SK-N-SH treated with all-trans-retinoic acid at 6 μM for 48 hours (cell line): ENCODE data around the gene PRDM10.

ENCODE experiments used
- ATAC-seq: fragments of 200-7000 bp; cut with Tn5 transposase; 3 replicates; pipeline ENCODE4 v1.9.1; 2020; ENCODE audit warnings: mild to moderate bottlenecking, moderate library complexity
- ARNTL ChIP-seq: fragments of 450-650 bp; formaldehyde crosslinking; IDR thresholded peaks from 2 replicates; pipeline ENCODE4 v1.5.0; 2020; ENCODE audit warnings: low read depth, mild to moderate bottlenecking, moderate library complexity, borderline replicate concordance
- BACH2 ChIP-seq: fragments of 250-450 bp; sonication (Bioruptor Pico); IDR thresholded peaks from 2 replicates; pipeline ENCODE4 v1.9.0; 2021; ENCODE audit warnings: mild to moderate bottlenecking, borderline replicate concordance
- CREB5 ChIP-seq: fragments of 250-450 bp; sonication (Bioruptor Pico); IDR thresholded peaks from 2 replicates; pipeline ENCODE4 v1.5.1; 2020; ENCODE audit warnings: low read depth, mild to moderate bottlenecking, moderate library complexity
- CSDC2 ChIP-seq: fragments of 250-450 bp; sonication (Bioruptor Pico); IDR thresholded peaks from 2 replicates; pipeline ENCODE4 v1.5.0; 2020; ENCODE audit warnings: mild to moderate bottlenecking, moderate library complexity
- GLIS3 ChIP-seq: fragments of 250-450 bp; sonication (Bioruptor Pico); IDR thresholded peaks from 2 replicates; pipeline ENCODE4 v1.5.0; 2020; ENCODE audit warnings: mild to moderate bottlenecking, moderate library complexity
- ISL1 ChIP-seq: fragments of 250-450 bp; sonication (Bioruptor Pico); IDR thresholded peaks from 2 replicates; pipeline ENCODE4 v2.1.2; 2022; ENCODE audit warnings: mild to moderate bottlenecking, moderate library complexity
- OSR1 ChIP-seq: fragments of 250-450 bp; sonication (Bioruptor Pico); IDR thresholded peaks from 2 replicates; pipeline ENCODE4 v1.8.0; 2022; ENCODE audit warnings: moderate library complexity, mild to moderate bottlenecking, inconsistent platforms
- POU6F1 ChIP-seq: fragments of 250-450 bp; sonication (Bioruptor Pico); IDR thresholded peaks from 2 replicates; pipeline ENCODE4 v1.8.0; 2021; ENCODE audit warnings: low read depth, mild to moderate bottlenecking, moderate library complexity, borderline replicate concordance
- PPARA ChIP-seq: fragments of 250-450 bp; sonication (Bioruptor Pico); IDR thresholded peaks from 2 replicates; pipeline ENCODE4 v1.5.0; 2020; ENCODE audit warnings: mild to moderate bottlenecking, borderline replicate concordance
- RARB ChIP-seq: fragments of 250-450 bp; sonication (Bioruptor Pico); IDR thresholded peaks from 2 replicates; pipeline ENCODE4 v1.8.0; 2021; ENCODE audit warnings: mild to moderate bottlenecking, moderate library complexity
- SNAI2 ChIP-seq: fragments of 250-450 bp; sonication (Bioruptor Pico); IDR thresholded peaks from 2 replicates; pipeline ENCODE4 v1.5.0; 2020; ENCODE audit warnings: mild to moderate bottlenecking, moderate library complexity
- TCF4 ChIP-seq: fragments of 250-450 bp; sonication (Bioruptor Pico); IDR thresholded peaks from 2 replicates; pipeline ENCODE4 v1.8.0; 2021; ENCODE audit warnings: mild to moderate bottlenecking, moderate library complexity, borderline replicate concordance
- TOX ChIP-seq: fragments of 250-450 bp; sonication (Bioruptor Pico); IDR thresholded peaks from 2 replicates; pipeline ENCODE4 v1.8.0; 2021; ENCODE audit warnings: mild to moderate bottlenecking, moderate library complexity, borderline replicate concordance
- ZC3H10 ChIP-seq: fragments of 250-450 bp; sonication (Bioruptor Pico); IDR thresholded peaks from 2 replicates; pipeline ENCODE4 v1.5.1; 2021; ENCODE audit warnings: mild to moderate bottlenecking, moderate library complexity
- ZFP3 ChIP-seq: fragments of 250-450 bp; sonication (Bioruptor Pico); IDR thresholded peaks from 2 replicates; pipeline ENCODE4 v1.5.0; 2020; ENCODE audit warnings: mild to moderate bottlenecking, moderate library complexity
- ZNF565 ChIP-seq: fragments of 450-650 bp; formaldehyde crosslinking; conservative IDR thresholded peaks from 2 replicates; pipeline ENCODE4 v1.5.0; 2020; ENCODE audit warnings: low read depth, mild to moderate bottlenecking, moderate library complexity
- ZNF70 ChIP-seq: fragments of 450-650 bp; formaldehyde crosslinking; IDR thresholded peaks from 2 replicates; pipeline ENCODE4 v1.5.0; 2020; ENCODE audit warnings: mild to moderate bottlenecking, moderate library complexity
- ZNF8 ChIP-seq: fragments of 450-650 bp; formaldehyde crosslinking; IDR thresholded peaks from 2 replicates; pipeline ENCODE4 v1.5.0; 2020; ENCODE audit warnings: mild to moderate bottlenecking, moderate library complexity
- TF ChIP-seq, protein P1 (sequence below): fragments of 250-450 bp; sonication (Bioruptor Pico); IDR thresholded peaks from 2 replicates; pipeline ENCODE4 v1.5.0; 2020; ENCODE audit warnings: mild to moderate bottlenecking, moderate library complexity
- TF ChIP-seq, protein P2 (sequence below): fragments of 250-450 bp; sonication (Bioruptor Pico); IDR thresholded peaks from 2 replicates; pipeline ENCODE4 v1.8.0; 2020; ENCODE audit warnings: mild to moderate bottlenecking, moderate library complexity, borderline replicate concordance

The PRDM10 gene

GRCh38 chr11:129855086-129855485 is 147.5 kb downstream of the PRDM10 start (continued):
- no peak for TF ChIP-seq TOX
- TF ChIP-seq ZNF565 (CRISPR knock-in tag): no peak
- no peak for TF ChIP-seq ZFP3 (CRISPR knock-in tag)
- TF ChIP-seq CREB5 (CRISPR knock-in tag): no peak
- TF ChIP-seq SNAI2 (CRISPR knock-in tag): no peak
- no peak for TF ChIP-seq ISL1 (CRISPR knock-in tag)
- no peak for TF ChIP-seq ZC3H10 (CRISPR knock-in tag)

DNA sequence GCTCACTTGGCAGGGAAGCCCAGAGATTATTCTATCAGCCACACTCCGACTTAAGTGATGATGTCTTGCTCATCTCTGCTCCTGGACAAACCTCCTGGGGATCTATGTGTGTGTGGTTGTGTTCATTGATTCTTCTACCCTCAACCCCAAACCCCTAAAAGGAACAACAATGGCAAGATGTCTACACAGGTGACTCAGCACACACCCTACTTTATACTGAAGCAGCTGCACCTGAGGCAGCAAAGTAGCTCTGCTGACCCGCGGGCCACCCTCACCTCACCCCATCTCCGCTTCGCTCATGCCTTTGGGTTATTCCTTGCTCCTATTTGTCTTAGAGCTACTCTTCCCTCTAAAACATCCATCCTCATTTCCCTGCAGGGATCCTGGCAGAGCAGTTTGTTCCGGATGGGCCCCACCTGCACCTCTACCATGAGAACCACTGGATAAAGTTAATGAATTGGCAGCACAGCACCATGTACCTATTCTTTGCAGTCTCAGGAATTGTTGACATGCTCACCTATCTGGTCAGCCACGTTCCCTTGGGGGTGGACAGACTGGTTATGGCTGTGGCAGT is 148.3 kb downstream of the PRDM10 start:
- no peak for ATAC-seq
- TF ChIP-seq OSR1 (CRISPR knock-in tag): no peak
- no peak for TF ChIP-seq BACH2
- no peak for TF ChIP-seq ZNF565 (CRISPR knock-in tag)
- TF ChIP-seq ZNF8: no peak
- no peak for TF ChIP-seq ISL1 (CRISPR knock-in tag)
- TF ChIP-seq, protein P1, sequence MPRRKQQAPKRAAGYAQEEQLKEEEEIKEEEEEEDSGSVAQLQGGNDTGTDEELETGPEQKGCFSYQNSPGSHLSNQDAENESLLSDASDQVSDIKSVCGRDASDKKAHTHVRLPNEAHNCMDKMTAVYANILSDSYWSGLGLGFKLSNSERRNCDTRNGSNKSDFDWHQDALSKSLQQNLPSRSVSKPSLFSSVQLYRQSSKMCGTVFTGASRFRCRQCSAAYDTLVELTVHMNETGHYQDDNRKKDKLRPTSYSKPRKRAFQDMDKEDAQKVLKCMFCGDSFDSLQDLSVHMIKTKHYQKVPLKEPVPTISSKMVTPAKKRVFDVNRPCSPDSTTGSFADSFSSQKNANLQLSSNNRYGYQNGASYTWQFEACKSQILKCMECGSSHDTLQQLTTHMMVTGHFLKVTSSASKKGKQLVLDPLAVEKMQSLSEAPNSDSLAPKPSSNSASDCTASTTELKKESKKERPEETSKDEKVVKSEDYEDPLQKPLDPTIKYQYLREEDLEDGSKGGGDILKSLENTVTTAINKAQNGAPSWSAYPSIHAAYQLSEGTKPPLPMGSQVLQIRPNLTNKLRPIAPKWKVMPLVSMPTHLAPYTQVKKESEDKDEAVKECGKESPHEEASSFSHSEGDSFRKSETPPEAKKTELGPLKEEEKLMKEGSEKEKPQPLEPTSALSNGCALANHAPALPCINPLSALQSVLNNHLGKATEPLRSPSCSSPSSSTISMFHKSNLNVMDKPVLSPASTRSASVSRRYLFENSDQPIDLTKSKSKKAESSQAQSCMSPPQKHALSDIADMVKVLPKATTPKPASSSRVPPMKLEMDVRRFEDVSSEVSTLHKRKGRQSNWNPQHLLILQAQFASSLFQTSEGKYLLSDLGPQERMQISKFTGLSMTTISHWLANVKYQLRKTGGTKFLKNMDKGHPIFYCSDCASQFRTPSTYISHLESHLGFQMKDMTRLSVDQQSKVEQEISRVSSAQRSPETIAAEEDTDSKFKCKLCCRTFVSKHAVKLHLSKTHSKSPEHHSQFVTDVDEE (CRISPR knock-in tag): no peak
- TF ChIP-seq POU6F1 (CRISPR knock-in tag): no peak
- TF ChIP-seq GLIS3 (CRISPR knock-in tag): no peak
- no peak for TF ChIP-seq RARB
- TF ChIP-seq PPARA: no peak
- no peak for TF ChIP-seq TCF4
- no peak for TF ChIP-seq ZFP3 (CRISPR knock-in tag)
- no peak for TF ChIP-seq CREB5 (CRISPR knock-in tag)
- TF ChIP-seq ARNTL: no peak
- no peak for TF ChIP-seq ZNF70 (CRISPR knock-in tag)
- TF ChIP-seq TOX: no peak
- no peak for TF ChIP-seq ZC3H10 (CRISPR knock-in tag)
- TF ChIP-seq CSDC2 (CRISPR knock-in tag): no peak
- TF ChIP-seq, all 23 proteins: peak for 0

GRCh38 chr11:129853518-129854231 is 149.0 kb downstream of the PRDM10 start:
- ATAC-seq: no peak
- TF ChIP-seq CSDC2 (CRISPR knock-in tag): no peak
- TF ChIP-seq OSR1 (CRISPR knock-in tag): no peak
- TF ChIP-seq SNAI2 (CRISPR knock-in tag): no peak
- no peak for TF ChIP-seq PPARA
- TF ChIP-seq CREB5 (CRISPR knock-in tag): no peak
- TF ChIP-seq, protein P2, sequence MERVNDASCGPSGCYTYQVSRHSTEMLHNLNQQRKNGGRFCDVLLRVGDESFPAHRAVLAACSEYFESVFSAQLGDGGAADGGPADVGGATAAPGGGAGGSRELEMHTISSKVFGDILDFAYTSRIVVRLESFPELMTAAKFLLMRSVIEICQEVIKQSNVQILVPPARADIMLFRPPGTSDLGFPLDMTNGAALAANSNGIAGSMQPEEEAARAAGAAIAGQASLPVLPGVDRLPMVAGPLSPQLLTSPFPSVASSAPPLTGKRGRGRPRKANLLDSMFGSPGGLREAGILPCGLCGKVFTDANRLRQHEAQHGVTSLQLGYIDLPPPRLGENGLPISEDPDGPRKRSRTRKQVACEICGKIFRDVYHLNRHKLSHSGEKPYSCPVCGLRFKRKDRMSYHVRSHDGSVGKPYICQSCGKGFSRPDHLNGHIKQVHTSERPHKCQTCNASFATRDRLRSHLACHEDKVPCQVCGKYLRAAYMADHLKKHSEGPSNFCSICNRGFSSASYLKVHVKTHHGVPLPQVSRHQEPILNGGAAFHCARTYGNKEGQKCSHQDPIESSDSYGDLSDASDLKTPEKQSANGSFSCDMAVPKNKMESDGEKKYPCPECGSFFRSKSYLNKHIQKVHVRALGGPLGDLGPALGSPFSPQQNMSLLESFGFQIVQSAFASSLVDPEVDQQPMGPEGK (CRISPR knock-in tag): no peak
